PC-3 (cell line): ENCODE results near the gene GORAB. TPM values are rescaled to one million over a fixed set of nuclear protein-coding genes. Genes with fewer than 3 reads are reported as not detected.

Experiments
- ATAC-seq: fragments of 200-7000 bp; cut with Tn5 transposase; 2 replicates; pipeline ENCODE4 v1.9.1; 2020; ENCODE audit warnings: mild to moderate bottlenecking, moderate library complexity
- BruUV-seq: library from RNA; stranded (reverse); fragments of 400-500 nt; replicated peaks from 2 replicates; lab custom pipeline; 2021; lab: Mats Ljungman, UMichigan
- CTCF ChIA-PET: fragments of 300-600 bp; sonication (Branson Sonifier 250); formaldehyde crosslinking; loops from one replicate; lab custom pipeline; 2022; ENCODE audit warnings: antibody characterized with exemption; lab: Charles Lee
- POLR2A ChIA-PET: fragments of 300-600 bp; sonication (Branson Sonifier 250); formaldehyde crosslinking; loops from one replicate; lab custom pipeline; 2022; ENCODE audit warnings: antibody characterized with exemption; ENCODE audit not compliant: unreplicated experiment; lab: Charles Lee
- DNase-seq: peaks from one replicate; pipeline ENCODE4 v3.0.0-alpha.2; 2015
- H2AFZ ChIP-seq: fragments of 300-600 bp; sonication (generic); 2 replicates; pipeline ENCODE4 v1.6.0; 2016; ENCODE audit warnings: antibody characterized with exemption, low read length
- H3F3A ChIP-seq: fragments of 300-600 bp; sonication (generic); one replicate; pipeline ENCODE4 v1.6.0; 2017; ENCODE audit warnings: antibody characterized with exemption, low read length, control low read depth, mild to moderate bottlenecking; ENCODE audit not compliant: unreplicated experiment
- H3K27ac ChIP-seq: fragments of 300-600 bp; sonication (generic); 2 replicates; pipeline ENCODE4 v1.5.1; 2016; ENCODE audit warnings: mild to moderate bottlenecking, low read length
- H3K27me3 ChIP-seq: fragments of 300-600 bp; sonication (generic); 2 replicates; pipeline ENCODE4 v1.6.1; 2016; ENCODE audit warnings: low read length, mixed read lengths
- H3K36me3 ChIP-seq: fragments of 300-600 bp; sonication (generic); 2 replicates; pipeline ENCODE4 v1.6.1; 2016; ENCODE audit warnings: low read depth, mixed run types, low read length, mixed read lengths
- H3K4me1 ChIP-seq: fragments of 300-600 bp; sonication (generic); 2 replicates; pipeline ENCODE4 v1.5.1; 2016; ENCODE audit warnings: low read length; ENCODE audit not compliant: insufficient read depth
- H3K4me2 ChIP-seq: fragments of 300-600 bp; sonication (generic); 2 replicates; pipeline ENCODE4 v1.6.0; 2016; ENCODE audit warnings: low read length
- H3K4me3 ChIP-seq: fragments of 300-600 bp; sonication (generic); 2 replicates; pipeline ENCODE4 v1.5.1; 2016; ENCODE audit warnings: mild to moderate bottlenecking, low read length, mixed read lengths
- H3K79me2 ChIP-seq: fragments of 300-600 bp; sonication (generic); 2 replicates; pipeline ENCODE4 v1.6.1; 2017; ENCODE audit warnings: low read length, mixed read lengths
- H3K9ac ChIP-seq: fragments of 300-600 bp; sonication (generic); 2 replicates; pipeline ENCODE4 v1.6.0; 2016; ENCODE audit warnings: mild to moderate bottlenecking, low read length
- H3K9me2 ChIP-seq: fragments of 300-600 bp; sonication (generic); replicated peaks from 2 replicates; pipeline ENCODE4 v1.6.1; 2016; ENCODE audit warnings: mixed run types, low read length, mixed read lengths
- H3K9me3 ChIP-seq: fragments of 300-600 bp; sonication (generic); 2 replicates; pipeline ENCODE4 v1.6.1; 2016; ENCODE audit warnings: low read length, mixed read lengths
- H4K20me1 ChIP-seq: fragments of 300-600 bp; sonication (generic); 2 replicates; pipeline ENCODE4 v1.6.1; 2016; ENCODE audit warnings: low read length, mixed read lengths
- EZH2 ChIP-seq: fragments of 300-600 bp; sonication (generic); IDR thresholded peaks from one replicate; pipeline ENCODE4 v1.6.1; 2017; ENCODE audit warnings: antibody characterized with exemption, mild to moderate bottlenecking, low read length; ENCODE audit not compliant: unreplicated experiment
- EZH2phosphoT487 ChIP-seq: fragments of 300-600 bp; sonication (generic); IDR thresholded peaks from 2 replicates; pipeline ENCODE4 v1.6.1; 2018; ENCODE audit warnings: mild to moderate bottlenecking, antibody characterized with exemption, low read length, borderline replicate concordance
- intact Hi-C: fragments of 100-400 bp; cut with micrococcal nuclease; formaldehyde crosslinking; loops from 2 replicates; pipeline ENCODE4 v1.9.0; 2023
- total RNA-seq: library from RNA; depleted of rRNA; stranded (reverse); fragments of >200 nt; gene quantifications from 2 replicates; pipeline ENCODE4 v1.2.3, GENCODE V29; 2014
- TF ChIP-seq, protein P1 (sequence below): fragments of 300-600 bp; sonication (generic); conservative IDR thresholded peaks from 2 replicates; pipeline ENCODE4 v1.5.1; 2017; ENCODE audit warnings: antibody characterized with exemption, low read depth, mild to moderate bottlenecking, low read length

GORAB gene
- total RNA-seq, 1 experiment from 2014 or later: 23.2 TPM

DNA sequence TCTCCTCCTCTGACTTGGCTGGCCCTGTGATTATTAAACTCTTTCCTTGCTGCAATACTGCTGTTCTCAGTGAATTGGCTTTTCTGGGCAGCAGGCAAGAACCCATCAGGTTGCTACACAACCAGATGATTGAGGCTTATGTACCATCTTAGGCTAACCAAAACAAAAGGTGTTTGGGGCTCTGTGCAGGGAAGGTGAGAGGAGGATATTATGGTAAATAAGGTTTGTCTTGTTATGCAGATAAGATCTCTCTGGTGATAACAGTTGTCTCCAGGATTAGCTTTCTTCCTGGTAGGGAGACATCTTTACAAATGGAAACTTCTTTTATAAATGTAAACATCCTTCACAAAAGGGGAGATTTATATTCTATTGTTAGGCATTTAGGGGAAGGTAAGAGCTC lies 44.5 kb upstream of the GORAB start:
- ATAC-seq: no peak
- CTCF ChIA-PET: no interaction called here
- H3K4me2 ChIP-seq: no peak overlapping the region
- H3K9me3 ChIP-seq: no peaks in the 10 kb centered on the region
- POLR2A ChIA-PET: no interaction called here
- H3K4me1 ChIP-seq: no peaks in the 10 kb centered on the region
- H3K79me2 ChIP-seq: no peaks in the 10 kb centered on the region
- intact Hi-C loops: no loop called here
- H4K20me1 ChIP-seq: no peaks in the 10 kb centered on the region
- H3F3A ChIP-seq: no peaks in the 10 kb centered on the region
- no peak overlapping the region for H3K27ac ChIP-seq
- H3K36me3 ChIP-seq: no peaks in the 10 kb centered on the region
- no peak overlapping the region for H3K4me3 ChIP-seq
- no peak overlapping the region for H2AFZ ChIP-seq
- no peak for DNase-seq
- TF ChIP-seq EZH2 (no peak), EZH2phosphoT487 (no peak)
- TF ChIP-seq, protein P1, sequence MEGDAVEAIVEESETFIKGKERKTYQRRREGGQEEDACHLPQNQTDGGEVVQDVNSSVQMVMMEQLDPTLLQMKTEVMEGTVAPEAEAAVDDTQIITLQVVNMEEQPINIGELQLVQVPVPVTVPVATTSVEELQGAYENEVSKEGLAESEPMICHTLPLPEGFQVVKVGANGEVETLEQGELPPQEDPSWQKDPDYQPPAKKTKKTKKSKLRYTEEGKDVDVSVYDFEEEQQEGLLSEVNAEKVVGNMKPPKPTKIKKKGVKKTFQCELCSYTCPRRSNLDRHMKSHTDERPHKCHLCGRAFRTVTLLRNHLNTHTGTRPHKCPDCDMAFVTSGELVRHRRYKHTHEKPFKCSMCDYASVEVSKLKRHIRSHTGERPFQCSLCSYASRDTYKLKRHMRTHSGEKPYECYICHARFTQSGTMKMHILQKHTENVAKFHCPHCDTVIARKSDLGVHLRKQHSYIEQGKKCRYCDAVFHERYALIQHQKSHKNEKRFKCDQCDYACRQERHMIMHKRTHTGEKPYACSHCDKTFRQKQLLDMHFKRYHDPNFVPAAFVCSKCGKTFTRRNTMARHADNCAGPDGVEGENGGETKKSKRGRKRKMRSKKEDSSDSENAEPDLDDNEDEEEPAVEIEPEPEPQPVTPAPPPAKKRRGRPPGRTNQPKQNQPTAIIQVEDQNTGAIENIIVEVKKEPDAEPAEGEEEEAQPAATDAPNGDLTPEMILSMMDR: no peak
- H3K27me3 ChIP-seq: peaks cover 47% of the 10 kb centered on the region
- BruUV-seq: no TSS peak
- H3K9me2 ChIP-seq: no peaks in the 10 kb centered on the region
- no peak overlapping the region for H3K9ac ChIP-seq

DNA sequence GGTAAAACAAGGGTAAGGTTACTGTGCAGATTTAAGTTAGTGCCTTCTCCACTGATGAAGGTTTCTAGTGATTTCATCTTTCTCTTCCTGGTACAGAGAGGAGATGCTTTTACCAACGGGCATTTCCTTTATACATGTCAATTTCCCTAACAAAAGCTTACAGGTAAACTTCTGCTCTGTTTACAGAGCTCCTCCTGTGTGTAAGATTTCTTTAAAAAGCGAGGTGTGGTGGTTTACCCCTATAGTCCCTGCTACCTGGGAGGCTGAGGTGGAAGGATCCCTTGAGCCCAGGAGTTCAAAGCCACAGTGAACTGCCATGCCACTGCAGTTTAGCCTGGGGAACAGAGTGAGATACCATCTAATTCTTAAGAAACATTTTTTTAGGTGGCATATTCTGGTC lies 40.7 kb upstream of the GORAB start:
- Histone ChIP-seq H3K9me2 (no peaks in the 10 kb centered on the region), H3K27ac (no peak overlapping the region), H3K4me3 (no peak overlapping the region), H3F3A (no peaks in the 10 kb centered on the region), H3K79me2 (no peaks in the 10 kb centered on the region), H3K9ac (no peak overlapping the region), H3K36me3 (no peaks in the 10 kb centered on the region), H3K27me3 (peaks cover 38% of the 10 kb centered on the region), H3K9me3 (no peaks in the 10 kb centered on the region), H2AFZ (no peak overlapping the region), H3K4me1 (no peaks in the 10 kb centered on the region), H4K20me1 (no peaks in the 10 kb centered on the region), H3K4me2 (no peak overlapping the region)
- intact Hi-C loops: no loop called here
- DNase-seq (no peak), ATAC-seq (no peak)
- ChIA-PET CTCF (no interaction called here), POLR2A (no interaction called here)
- TF ChIP-seq EZH2 (no peak), EZH2phosphoT487 (no peak)
- TF ChIP-seq, protein P1: no peak
- no TSS peak for BruUV-seq

DNA sequence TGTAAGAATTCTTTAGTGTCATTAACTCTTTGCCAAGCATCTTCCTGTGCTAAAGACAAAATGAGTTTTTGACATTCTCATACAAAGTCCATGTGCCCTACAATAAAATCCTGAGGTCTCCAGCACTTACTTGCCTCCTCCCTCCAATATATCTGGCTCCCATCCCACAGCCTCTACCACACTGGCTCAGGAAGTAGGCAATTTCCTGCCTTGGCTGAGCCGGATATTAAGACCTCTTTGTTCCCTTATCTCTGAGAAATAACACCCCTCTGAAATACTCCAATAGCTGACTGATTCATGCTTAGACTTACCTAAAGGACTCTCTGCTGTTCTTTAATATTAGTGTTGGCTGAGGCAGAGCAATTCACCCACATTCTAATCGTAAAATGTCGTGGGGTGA lies 37.6 kb upstream of the GORAB start:
- no peak overlapping the region for H3K27ac ChIP-seq
- DNase-seq (no peak), ATAC-seq (no peak; the same call in 1 of the 2 replicates)
- POLR2A ChIA-PET: no interaction called here
- CTCF ChIA-PET: no interaction called here
- intact Hi-C loops: no loop called here
- 0 out of 2 replicates have a peak, but pooled peaks cover 2% of the 10 kb centered on the region for H3K9me2 ChIP-seq
- no peaks in the 10 kb centered on the region for H3K9me3 ChIP-seq
- BruUV-seq: no TSS peak
- peaks cover 37% of the 10 kb centered on the region for H3K27me3 ChIP-seq
- H3K79me2 ChIP-seq: no peaks in the 10 kb centered on the region
- H3K4me2 ChIP-seq: no peak overlapping the region
- no peak overlapping the region for H2AFZ ChIP-seq
- no peaks in the 10 kb centered on the region for H4K20me1 ChIP-seq
- H3K4me1 ChIP-seq: no peaks in the 10 kb centered on the region
- H3K4me3 ChIP-seq: no peak overlapping the region
- no peaks in the 10 kb centered on the region for H3K36me3 ChIP-seq
- H3K9ac ChIP-seq: no peak overlapping the region
- no peak for TF ChIP-seq EZH2phosphoT487
- TF ChIP-seq EZH2: no peak
- TF ChIP-seq, protein P1: no peak
- no peaks in the 10 kb centered on the region for H3F3A ChIP-seq
